ENCODE data around the gene FAM50A. TPM values are rescaled to one million over a fixed set of nuclear protein-coding genes. Genes with fewer than 3 reads are reported as not detected.
A peak's percentile ranks its signal among the peaks of the same experiment; 100 is the strongest.

FAM50A gene
- total and polyA plus RNA-seq, 4 experiments from 2014 or later: 35.6 to 70.3 (median 66.7) TPM

DNA sequence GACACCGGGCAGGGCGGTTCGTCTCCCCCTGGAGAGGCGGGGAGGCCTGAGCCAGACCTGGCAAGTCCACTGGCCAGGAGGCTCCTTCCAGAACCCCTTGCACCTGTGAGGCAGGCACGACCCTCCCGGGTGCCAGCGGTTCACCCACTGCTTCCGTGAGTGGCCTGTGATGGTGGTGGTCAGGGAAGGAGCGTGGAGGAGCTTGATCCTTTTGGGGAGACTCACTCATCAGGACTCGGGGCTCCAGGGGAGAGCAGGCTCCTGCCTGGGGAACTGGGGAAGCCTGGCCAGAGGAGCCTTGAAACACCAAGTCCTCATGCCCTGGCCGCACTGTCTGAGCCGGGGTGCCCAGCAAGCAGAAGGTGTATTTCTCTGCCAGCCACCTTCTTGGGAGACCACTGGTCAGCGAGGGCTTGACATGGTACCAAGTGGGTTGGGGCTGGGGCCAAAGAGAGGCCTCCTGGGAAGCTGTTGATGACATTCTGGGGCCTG lies 860 bp downstream of the FAM50A start:
- peaks cover 7 to 48% (median 23%) of the 10 kb centered on the region in 4 donors for H3K4me1 Mint-ChIP-seq

DNA sequence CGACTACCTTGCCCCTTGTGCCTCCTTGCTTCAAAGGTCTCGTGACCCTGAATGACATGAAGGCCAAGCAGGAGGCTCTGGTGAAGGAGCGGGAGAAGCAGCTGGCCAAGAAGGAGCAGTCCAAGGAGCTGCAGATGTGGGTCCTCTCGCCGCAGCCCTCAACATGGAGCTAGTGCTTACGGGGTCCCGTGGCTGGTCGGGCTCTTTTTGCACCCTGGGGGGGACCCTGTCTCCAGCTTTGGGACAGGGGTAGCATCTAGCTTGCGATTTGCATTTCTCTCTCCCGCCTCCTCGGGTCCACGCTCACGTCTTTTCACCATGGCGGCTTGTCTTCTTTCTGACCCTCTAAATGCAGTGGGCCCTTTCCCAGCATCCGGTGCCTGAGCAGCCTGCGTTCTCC lies 1.8 kb downstream of the FAM50A start:
- Mint-ChIP-seq H3K4me3 (peak overlapping the region in 1 of 8 donors; percentile 35), H3K27me3 (no peaks in the 10 kb centered on the region), H3K27ac (peak overlapping the region in 2 of 7 donors; percentile 52 to 61), H3K9me3 (no peaks in the 10 kb centered on the region), H3K4me1 (peaks cover 7 to 48% (median 19%) of the 10 kb centered on the region in 4 donors), H3K36me3 (peaks cover 3 to 22% of the 10 kb centered on the region in 2 donors)
- Histone ChIP-seq H3K9me3 (ENCODE audit: control insufficient read depth in 1 of 2, low read length in 2 of 2) (no peaks in the 10 kb centered on the region), H3K4me3 (ENCODE audit: low read length in 2 of 2) (no peak overlapping the region), H3K27ac (ENCODE audit: low read depth, low read length) (no peak overlapping the region), H3K27me3 (ENCODE audit: insufficient read depth, low read length) (no peaks in the 10 kb centered on the region), H3K4me1 (ENCODE audit: insufficient read depth, low read length) (peaks cover 42% of the 10 kb centered on the region), H3K36me3 (ENCODE audit: insufficient read depth, low read length) (peaks cover 12% of the 10 kb centered on the region)
- intact Hi-C loops (cut with micrococcal nuclease): loop anchor here (2.0 kb wide), 1 partner anchor 17 kb away; the partner anchor contains the start of gene ATP6AP1
- CTCF ChIA-PET (ENCODE audit: partially characterized antibody): interaction anchor here (1.1 kb wide), 1 partner anchor 47 kb away, joined by 3 read pairs; the partner anchor contains the start of gene RPL10
- DNase-seq: no peak
- POLR2A ChIA-PET (ENCODE audit: partially characterized antibody): interaction anchor here (0.9 to 8.5 kb wide), 4 partner anchors 13 to 48 kb away, joined by 4 to 42 read pairs (median 4); partner anchors contain the start of genes PLXNA3 and RPL10

More for the DNA sequence above, 860 bp downstream of the FAM50A start:
- Histone ChIP-seq H3K36me3 (ENCODE audit: insufficient read depth, low read length) (peaks cover 9% of the 10 kb centered on the region), H3K4me1 (ENCODE audit: insufficient read depth, low read length) (peaks cover 49% of the 10 kb centered on the region), H3K4me3 (ENCODE audit: low read length in 2 of 2) (peak overlapping the region; percentile 3 to 45), H3K27me3 (ENCODE audit: insufficient read depth, low read length) (no peaks in the 10 kb centered on the region), H3K9me3 (ENCODE audit: control insufficient read depth in 1 of 2, low read length in 2 of 2) (no peaks in the 10 kb centered on the region), H3K27ac (ENCODE audit: low read depth, low read length) (peak overlapping the region; percentile 67)
- Mint-ChIP-seq H3K36me3 (peaks cover 3 to 20% of the 10 kb centered on the region in 2 donors), H3K4me3 (peak overlapping the region; percentile 3 to 58 (median 29)), H3K27ac (peak overlapping the region in 5 of 7 donors; percentile 4 to 68 (median 22)), H3K9me3 (no peaks in the 10 kb centered on the region), H3K27me3 (no peaks in the 10 kb centered on the region)
- ChIA-PET POLR2A (ENCODE audit: partially characterized antibody) (interaction anchor here (0.6 to 8.5 kb wide), 4 partner anchors 13 to 45 kb away, joined by 3 to 42 read pairs (median 6); partner anchors contain the start of genes PLXNA3 and SLC10A3), CTCF (ENCODE audit: partially characterized antibody) (interaction anchor here (0.7 kb wide), 1 partner anchor 30 kb away, joined by 3 read pairs; no protein-coding TSS in a partner anchor)
- intact Hi-C loops (cut with micrococcal nuclease): loop anchor here (2.0 to 5.0 kb wide), 3 partner anchors 16 to 48 kb away; partner anchors contain the start of genes ATP6AP1, LAGE3 and SLC10A3
- DNase-seq: no peak

DNA sequence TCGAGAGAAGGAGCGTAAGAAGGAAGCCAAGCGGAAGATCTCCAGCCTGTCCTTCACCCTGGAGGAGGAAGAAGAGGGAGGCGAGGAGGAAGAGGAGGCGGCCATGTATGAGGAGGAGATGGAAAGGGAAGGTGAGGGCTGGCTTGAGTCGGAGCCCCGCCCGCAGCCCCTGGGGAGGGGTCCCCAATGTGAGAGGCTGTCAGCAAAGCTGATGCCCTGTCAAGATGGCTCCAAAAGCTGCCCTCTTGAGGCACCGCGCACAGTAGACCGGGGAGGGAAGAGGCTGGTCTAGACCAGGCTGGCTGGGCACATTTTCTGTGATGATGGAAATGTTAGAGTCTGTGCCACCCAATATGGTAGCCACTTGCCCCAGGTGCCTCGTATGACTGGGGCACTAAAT lies 2.5 kb downstream of the FAM50A start:
- ChIA-PET POLR2A (ENCODE audit: partially characterized antibody) (interaction anchor here (0.9 to 8.5 kb wide), 4 partner anchors 12 to 48 kb away, joined by 3 to 42 read pairs (median 4); partner anchors contain the start of genes PLXNA3, RPL10 and TAFAZZIN), CTCF (ENCODE audit: partially characterized antibody) (interaction anchor here (1.1 kb wide), 1 partner anchor 47 kb away, joined by 3 read pairs; the partner anchor contains the start of gene RPL10)
- no peak for DNase-seq
- intact Hi-C loops (cut with micrococcal nuclease): no loop called here
- Histone ChIP-seq H3K9me3 (ENCODE audit: control insufficient read depth in 1 of 2, low read length in 2 of 2) (no peaks in the 10 kb centered on the region), H3K36me3 (ENCODE audit: insufficient read depth, low read length) (peaks cover 13% of the 10 kb centered on the region), H3K27ac (ENCODE audit: low read depth, low read length) (no peak overlapping the region), H3K4me1 (ENCODE audit: insufficient read depth, low read length) (peaks cover 36% of the 10 kb centered on the region), H3K4me3 (ENCODE audit: low read length in 2 of 2) (no peak overlapping the region), H3K27me3 (ENCODE audit: insufficient read depth, low read length) (no peaks in the 10 kb centered on the region)
- Mint-ChIP-seq H3K4me1 (peaks cover 7 to 41% (median 14%) of the 10 kb centered on the region in 4 donors), H3K27ac (peak overlapping the region in 1 of 7 donors; percentile 68), H3K27me3 (no peaks in the 10 kb centered on the region), H3K9me3 (no peaks in the 10 kb centered on the region), H3K4me3 (no peak overlapping the region), H3K36me3 (peaks cover 3 to 18% of the 10 kb centered on the region in 2 donors)

GRCh38 chrX:154448484-154448883 lies 4.5 kb downstream of the FAM50A start:
- Histone ChIP-seq H3K27me3 (ENCODE audit: insufficient read depth, low read length) (no peaks in the 10 kb centered on the region), H3K9me3 (ENCODE audit: control insufficient read depth in 1 of 2, low read length in 2 of 2) (no peaks in the 10 kb centered on the region), H3K36me3 (ENCODE audit: insufficient read depth, low read length) (peaks cover 13% of the 10 kb centered on the region), H3K27ac (ENCODE audit: low read depth, low read length) (no peak overlapping the region), H3K4me1 (ENCODE audit: insufficient read depth, low read length) (peaks cover 18% of the 10 kb centered on the region), H3K4me3 (ENCODE audit: low read length in 2 of 2) (no peak overlapping the region)
- Mint-ChIP-seq H3K9me3 (no peaks in the 10 kb centered on the region), H3K27me3 (no peaks in the 10 kb centered on the region), H3K4me1 (peaks cover 3 to 22% (median 3%) of the 10 kb centered on the region in 4 donors), H3K36me3 (peaks cover 3 to 12% of the 10 kb centered on the region in 2 donors), H3K27ac (no peak overlapping the region), H3K4me3 (no peak overlapping the region)
- POLR2A ChIA-PET (ENCODE audit: partially characterized antibody): interaction anchor here (8.5 kb wide), 1 partner anchor 10 kb away, joined by 42 read pairs; the partner anchor contains the start of gene PLXNA3
- intact Hi-C loops (cut with micrococcal nuclease): no loop called here
- DNase-seq: no peak
- CTCF ChIA-PET (ENCODE audit: partially characterized antibody): no interaction called here

DNA sequence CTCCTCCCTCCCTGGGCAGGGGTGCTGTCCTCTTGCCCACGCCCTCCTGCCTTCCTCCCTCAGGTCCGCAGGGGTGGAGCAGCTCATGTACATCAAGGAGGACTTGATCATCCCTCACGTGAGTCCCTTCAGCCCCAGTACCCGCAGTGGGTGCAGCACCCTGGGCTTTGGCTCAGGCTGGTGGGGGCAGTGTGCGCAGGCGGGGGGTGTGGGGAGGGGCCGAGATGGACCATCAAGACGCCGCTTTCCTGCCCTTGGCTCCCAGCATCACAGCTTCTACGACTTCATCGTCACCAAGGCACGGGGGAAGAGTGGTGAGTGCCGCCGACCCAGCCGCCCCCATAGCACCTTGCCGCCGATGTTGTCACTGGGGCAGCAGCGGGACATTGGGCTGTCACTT lies 5.7 kb downstream of the FAM50A start:
- POLR2A ChIA-PET (ENCODE audit: partially characterized antibody): interaction anchor here (1.4 kb wide), 1 partner anchor 11 kb away, joined by 3 read pairs; no protein-coding TSS in a partner anchor
- intact Hi-C loops (cut with micrococcal nuclease): no loop called here
- H3K4me1 Mint-ChIP-seq: peaks cover 0 to 20% (median 3%) of the 10 kb centered on the region in 4 donors

DNA sequence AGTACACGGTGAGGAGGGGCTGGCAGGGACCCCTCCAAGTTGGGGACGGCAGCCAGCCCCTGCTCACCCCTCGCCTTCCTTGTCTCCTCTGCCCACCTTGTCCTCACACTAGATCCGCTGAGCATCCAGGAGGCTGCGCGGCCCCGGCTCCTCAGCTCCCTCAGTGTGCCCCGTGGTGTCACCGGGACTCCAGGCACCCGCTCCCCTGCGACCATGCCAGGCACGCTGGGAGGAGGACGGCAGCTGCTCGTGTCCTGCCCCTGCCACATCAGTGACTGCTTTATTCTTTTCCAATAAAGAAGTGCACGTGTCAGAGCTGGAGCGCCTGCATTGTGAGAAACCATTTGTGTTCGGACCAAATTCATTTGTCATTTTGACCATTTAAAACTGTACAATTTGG lies 6.4 kb downstream of the FAM50A start:
- CTCF ChIA-PET (ENCODE audit: partially characterized antibody): no interaction called here
- Mint-ChIP-seq H3K9me3 (peaks cover 0 to 4% (median 0%) of the 10 kb centered on the region in 8 donors), H3K27me3 (no peaks in the 10 kb centered on the region), H3K4me3 (no peak overlapping the region), H3K4me1 (peaks cover 0 to 14% (median 3%) of the 10 kb centered on the region in 4 donors), H3K36me3 (peaks cover 3 to 12% of the 10 kb centered on the region in 2 donors), H3K27ac (no peak overlapping the region)
- H3K4me3 ChIP-seq (ENCODE audit: low read length in 2 of 2): no peak overlapping the region
- H3K27me3 ChIP-seq (ENCODE audit: insufficient read depth, low read length): no peaks in the 10 kb centered on the region
- no peak for DNase-seq
- H3K4me1 ChIP-seq (ENCODE audit: insufficient read depth, low read length): peaks cover 8% of the 10 kb centered on the region
- H3K9me3 ChIP-seq (ENCODE audit: control insufficient read depth in 1 of 2, low read length in 2 of 2): no peaks in the 10 kb centered on the region
- no peak overlapping the region for H3K27ac ChIP-seq (ENCODE audit: low read depth, low read length)
- POLR2A ChIA-PET (ENCODE audit: partially characterized antibody): interaction anchor here (1.4 kb wide), 1 partner anchor 12 kb away, joined by 3 read pairs; no protein-coding TSS in a partner anchor
- intact Hi-C loops (cut with micrococcal nuclease): no loop called here
- peaks cover 13% of the 10 kb centered on the region for H3K36me3 ChIP-seq (ENCODE audit: insufficient read depth, low read length)

More for the DNA sequence above, 5.7 kb downstream of the FAM50A start:
- Mint-ChIP-seq H3K9me3 (peaks cover 0 to 4% (median 0%) of the 10 kb centered on the region in 8 donors), H3K27me3 (no peaks in the 10 kb centered on the region), H3K36me3 (peaks cover 3 to 12% of the 10 kb centered on the region in 2 donors), H3K4me3 (no peak overlapping the region), H3K27ac (no peak overlapping the region)
- H3K36me3 ChIP-seq (ENCODE audit: insufficient read depth, low read length): peaks cover 13% of the 10 kb centered on the region
- DNase-seq: no peak
- CTCF ChIA-PET (ENCODE audit: partially characterized antibody): no interaction called here
- H3K27me3 ChIP-seq (ENCODE audit: insufficient read depth, low read length): no peaks in the 10 kb centered on the region
- H3K4me1 ChIP-seq (ENCODE audit: insufficient read depth, low read length): peaks cover 15% of the 10 kb centered on the region
- no peak overlapping the region for H3K27ac ChIP-seq (ENCODE audit: low read depth, low read length)
- H3K9me3 ChIP-seq (ENCODE audit: control insufficient read depth in 1 of 2, low read length in 2 of 2): no peaks in the 10 kb centered on the region
- H3K4me3 ChIP-seq (ENCODE audit: low read length in 2 of 2): no peak overlapping the region

DNA sequence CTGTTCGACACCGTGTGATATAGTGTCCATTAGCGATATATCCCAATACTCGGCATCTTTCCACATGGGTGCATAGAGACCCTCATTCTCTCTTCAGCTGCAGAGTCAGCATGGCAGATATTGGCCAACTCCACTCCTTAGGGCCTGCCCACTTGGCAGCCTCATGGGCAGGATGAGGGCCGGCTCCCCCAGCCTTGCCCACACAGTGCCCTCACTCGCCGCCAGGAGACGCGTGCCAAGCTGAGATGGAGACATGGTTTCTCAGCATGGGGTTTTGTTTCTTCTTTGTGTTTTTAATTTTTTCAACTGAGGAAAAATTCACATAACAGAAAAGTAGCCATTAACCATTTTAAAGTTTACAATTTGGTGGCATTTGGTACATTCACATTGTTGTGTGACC lies 8.9 kb downstream of the FAM50A start:
- peaks cover 3 to 10% of the 10 kb centered on the region in 2 donors for H3K36me3 Mint-ChIP-seq
- no peaks in the 10 kb centered on the region for H3K9me3 ChIP-seq (ENCODE audit: control insufficient read depth in 1 of 2, low read length in 2 of 2)
- H3K4me3 Mint-ChIP-seq: no peak overlapping the region
- no peak for DNase-seq
- H3K4me3 ChIP-seq (ENCODE audit: low read length in 2 of 2): no peak overlapping the region
- peaks cover 2 to 5% (median 4%) of the 10 kb centered on the region in 4 donors for H3K4me1 Mint-ChIP-seq
- no peaks in the 10 kb centered on the region for H3K27me3 Mint-ChIP-seq
- ChIA-PET CTCF (ENCODE audit: partially characterized antibody) (no interaction called here), POLR2A (ENCODE audit: partially characterized antibody) (interaction anchor here (1.6 kb wide), 1 partner anchor 53 kb away, joined by 3 read pairs; no protein-coding TSS in a partner anchor)
- no peak overlapping the region for H3K27ac Mint-ChIP-seq
- no peaks in the 10 kb centered on the region for H3K27me3 ChIP-seq (ENCODE audit: insufficient read depth, low read length)
- peaks cover 13% of the 10 kb centered on the region for H3K36me3 ChIP-seq (ENCODE audit: insufficient read depth, low read length)
- peaks cover 0 to 7% (median 0%) of the 10 kb centered on the region in 8 donors for H3K9me3 Mint-ChIP-seq
- H3K27ac ChIP-seq (ENCODE audit: low read depth, low read length): no peak overlapping the region
- H3K4me1 ChIP-seq (ENCODE audit: insufficient read depth, low read length): no peaks in the 10 kb centered on the region
- intact Hi-C loops (cut with micrococcal nuclease): no loop called here
